Stimulated activated CD8-positive, alpha-beta memory T cell treated with anti-CD3 and anti-CD28 coated beads, Interleukin-4, amount 100 ng/mL, for 1 hour (primary cell): ENCODE measurements around the gene ROR1.

ENCODE experiments used
- DNase-seq, 2 donors: peaks; one replicate each; pipeline ENCODE4 v3.0.0-alpha.2; 2020; ENCODE audit warnings: low read depth in 2 of 2, low spot score in 1 of 2

ROR1 gene

DNA sequence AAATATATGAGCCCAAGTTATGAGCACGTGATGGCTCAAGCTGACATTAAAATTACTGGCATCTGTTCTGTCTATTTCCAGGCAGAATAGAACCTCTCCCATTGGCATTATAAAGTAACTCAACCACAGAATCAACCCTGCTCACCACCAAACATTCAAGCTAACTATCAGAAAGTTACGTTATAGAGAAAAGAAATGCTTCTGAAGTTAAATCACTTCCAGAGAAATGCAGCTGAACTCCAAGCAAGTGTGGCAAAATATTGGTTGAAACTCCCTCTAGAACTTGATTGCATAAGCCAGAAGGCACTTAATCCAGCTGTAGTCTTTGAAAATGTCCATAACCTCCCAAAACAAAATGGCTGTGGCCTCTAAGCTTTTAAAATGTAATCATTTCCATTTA is 393.4 kb downstream of the ROR1 start:
- no peak for DNase-seq

DNA sequence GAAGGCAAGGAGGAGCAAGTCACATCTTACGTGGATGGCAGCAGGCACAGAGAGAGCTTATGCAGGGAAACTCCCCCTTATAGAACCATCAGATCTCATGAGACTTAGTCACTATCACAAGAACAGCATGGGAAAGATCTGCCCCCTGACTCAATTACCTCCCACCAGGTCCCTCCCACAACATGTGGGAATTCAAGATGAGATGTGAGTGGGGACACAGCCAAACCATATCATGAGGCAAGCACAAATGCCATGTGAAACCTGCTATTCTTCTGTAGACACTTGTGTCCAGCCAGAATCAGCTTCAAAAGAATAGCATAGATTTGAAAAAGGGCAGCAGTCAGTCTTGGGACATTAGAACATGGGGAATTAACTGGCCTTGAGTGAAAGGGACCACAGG is 397.4 kb downstream of the ROR1 start:
- DNase-seq = no peak

- DNase-seq = no peak
These were observed 398.0 kb downstream of the ROR1 start for GRCh38 chr1:64171797-64172281.

DNA sequence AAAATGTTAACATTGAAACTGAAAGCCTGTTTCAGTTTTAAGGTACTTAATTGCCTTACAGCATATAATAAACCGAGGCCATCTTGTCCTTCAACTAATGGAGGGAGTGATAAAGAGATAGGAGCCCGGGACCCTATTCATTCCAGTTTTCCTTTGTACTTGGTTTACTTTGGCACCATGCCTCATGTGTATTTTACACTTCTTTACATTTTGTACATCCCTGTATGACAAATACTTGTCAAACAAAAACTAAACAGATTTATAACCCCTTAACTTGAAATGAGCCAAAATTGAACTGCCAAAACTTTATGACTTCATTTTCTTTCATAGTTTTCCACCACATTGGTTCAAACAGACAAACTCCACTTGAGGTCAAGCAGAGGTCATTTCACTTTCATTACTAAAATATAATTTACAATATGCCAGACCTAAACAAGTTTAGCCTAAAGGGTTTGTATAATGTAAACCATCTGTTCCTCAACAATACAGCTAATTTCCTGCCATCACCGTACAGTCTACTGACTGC is 398.7 kb downstream of the ROR1 start:
- DNase-seq = no peak

DNA sequence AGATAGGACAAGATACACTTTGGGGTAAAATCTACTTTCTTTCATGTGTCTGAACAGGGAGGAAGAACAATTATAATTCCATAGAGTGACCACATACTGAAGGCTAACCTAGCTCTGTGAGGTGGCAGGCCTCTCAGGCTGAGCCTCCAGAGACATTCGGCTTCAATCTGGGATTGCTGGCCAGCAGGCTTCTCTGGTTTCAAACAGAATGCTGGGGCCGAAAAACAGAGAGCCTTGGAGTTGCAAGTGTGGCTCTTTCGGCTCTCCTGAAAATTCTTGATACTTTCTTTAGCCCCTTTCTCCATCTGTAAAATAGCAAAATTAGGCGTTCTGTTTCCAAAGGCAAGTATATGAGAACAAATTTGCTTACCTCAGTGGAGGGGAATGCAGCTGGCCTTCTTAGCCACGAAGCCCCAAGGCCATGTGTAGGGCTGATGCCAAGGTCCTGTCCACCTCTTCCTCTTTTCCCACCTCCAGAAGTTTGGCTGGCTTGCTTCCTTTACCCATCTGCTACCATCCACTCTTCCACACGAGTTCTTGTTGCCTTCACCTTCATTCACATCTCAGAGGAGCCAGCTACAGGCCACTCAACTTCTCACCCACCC is 399.6 kb downstream of the ROR1 start:
- no peak for DNase-seq

DNA sequence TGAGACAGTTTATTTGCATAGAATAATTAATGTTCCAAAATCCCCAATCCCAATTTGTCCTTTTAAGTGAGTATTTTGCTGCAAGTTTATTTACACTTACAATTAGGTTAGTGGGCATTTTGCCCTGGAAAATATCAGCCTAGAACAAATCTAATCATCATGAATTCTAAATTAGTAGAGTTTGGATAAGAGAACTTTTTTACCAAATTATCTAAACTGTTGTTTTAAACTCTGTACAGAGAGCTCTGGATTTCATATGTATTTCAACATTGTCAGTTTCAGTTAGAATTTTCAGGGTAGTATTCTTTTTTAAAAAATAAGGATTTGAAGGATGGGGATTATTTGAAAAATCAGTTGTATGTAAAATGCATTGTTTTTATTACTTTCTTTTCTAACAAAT is 401.8 kb downstream of the ROR1 start:
- DNase-seq = no peak

DNA sequence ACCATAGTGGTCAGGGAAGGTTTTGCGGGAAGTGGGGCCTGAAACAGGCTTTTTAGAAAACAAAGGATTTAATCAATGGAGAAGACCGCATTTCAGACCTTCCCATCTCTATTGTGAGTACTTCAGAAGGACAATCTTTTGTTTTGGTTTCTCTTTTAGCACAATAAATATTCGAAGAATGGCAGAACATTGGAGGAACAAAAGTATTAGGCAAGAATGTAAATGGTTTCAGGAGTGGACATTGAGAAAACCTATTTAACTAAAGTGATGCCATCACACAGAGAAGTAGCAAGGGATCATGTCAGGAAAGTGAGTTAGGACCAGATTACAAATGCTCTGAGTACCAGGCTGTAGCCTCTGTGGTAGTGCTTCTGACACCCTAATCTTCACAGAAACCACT is 402.8 kb downstream of the ROR1 start:
- DNase-seq = no peak

- no peak for DNase-seq
These were observed 405.8 kb downstream of the ROR1 start for GRCh38 chr1:64179588-64179987.

- no peak for DNase-seq
These were observed 408.4 kb downstream of the ROR1 start for GRCh38 chr1:64182207-64182606.

- DNase-seq = no peak
These were observed 409.7 kb downstream of the ROR1 start for GRCh38 chr1:64183395-64184002.

DNA sequence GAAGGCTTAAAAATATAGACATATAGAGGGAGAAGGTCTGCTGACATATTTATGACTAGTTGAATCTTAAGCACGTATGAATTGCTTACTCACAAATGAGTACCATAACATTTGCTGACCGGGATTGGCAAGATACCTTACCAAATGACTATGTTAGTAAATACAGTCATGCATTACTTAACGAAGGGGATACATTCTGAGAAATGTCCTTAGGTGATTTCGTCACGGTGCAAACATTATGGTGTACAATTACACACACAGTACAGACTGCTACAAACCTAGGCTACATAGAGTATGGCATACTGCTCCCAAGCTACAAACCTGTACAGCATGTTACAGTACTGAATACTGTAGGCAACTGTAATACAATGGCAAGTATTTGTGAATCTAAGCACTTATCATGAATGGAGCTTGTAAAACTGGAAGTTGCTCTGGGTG is 410.2 kb downstream of the ROR1 start:
- no peak for DNase-seq

- DNase-seq = no peak
These were observed 412.5 kb downstream of the ROR1 start for GRCh38 chr1:64186138-64186897.

GRCh38 chr1:64186898-64187280 is 413.1 kb downstream of the ROR1 start:
- no peak for DNase-seq

DNA sequence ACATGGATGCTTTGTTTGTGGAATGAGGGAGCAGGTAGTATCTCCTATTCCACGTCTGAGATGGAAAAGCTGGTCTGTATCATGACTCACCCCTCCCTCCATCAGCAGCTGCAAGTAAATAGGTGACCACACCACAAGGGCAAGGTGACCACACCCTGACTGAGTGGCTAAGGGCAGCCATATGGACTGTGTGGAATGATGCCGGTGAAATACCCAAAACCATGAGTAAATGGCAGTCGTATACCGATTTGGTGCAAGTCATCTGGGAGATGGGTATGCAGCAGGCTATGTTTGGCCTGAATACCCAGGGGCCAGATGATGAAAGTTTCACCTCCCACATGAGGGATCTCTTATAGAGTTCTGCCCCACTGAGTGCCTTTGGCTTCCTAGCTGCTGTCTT is 413.8 kb downstream of the ROR1 start:
- no peak for DNase-seq

DNA sequence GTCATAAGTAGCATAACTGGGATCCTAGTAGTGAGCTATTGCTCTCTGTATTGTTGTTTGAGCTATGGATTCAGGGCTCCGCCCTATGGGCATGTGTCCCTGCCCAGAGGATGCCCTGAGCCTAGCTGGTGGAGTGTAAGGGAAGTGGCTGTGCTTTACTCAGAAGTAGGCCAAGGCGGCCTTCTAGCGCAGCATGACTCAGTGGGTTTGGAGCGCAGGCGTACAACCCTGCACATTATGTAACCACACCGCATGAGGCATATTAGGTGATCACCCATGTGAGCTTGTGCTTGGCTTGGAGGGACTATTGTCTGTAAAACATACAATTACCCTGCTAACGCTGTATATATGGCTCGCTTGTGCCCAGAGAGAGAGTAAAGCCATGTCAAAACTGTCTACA is 418.5 kb downstream of the ROR1 start:
- DNase-seq = no peak

DNA sequence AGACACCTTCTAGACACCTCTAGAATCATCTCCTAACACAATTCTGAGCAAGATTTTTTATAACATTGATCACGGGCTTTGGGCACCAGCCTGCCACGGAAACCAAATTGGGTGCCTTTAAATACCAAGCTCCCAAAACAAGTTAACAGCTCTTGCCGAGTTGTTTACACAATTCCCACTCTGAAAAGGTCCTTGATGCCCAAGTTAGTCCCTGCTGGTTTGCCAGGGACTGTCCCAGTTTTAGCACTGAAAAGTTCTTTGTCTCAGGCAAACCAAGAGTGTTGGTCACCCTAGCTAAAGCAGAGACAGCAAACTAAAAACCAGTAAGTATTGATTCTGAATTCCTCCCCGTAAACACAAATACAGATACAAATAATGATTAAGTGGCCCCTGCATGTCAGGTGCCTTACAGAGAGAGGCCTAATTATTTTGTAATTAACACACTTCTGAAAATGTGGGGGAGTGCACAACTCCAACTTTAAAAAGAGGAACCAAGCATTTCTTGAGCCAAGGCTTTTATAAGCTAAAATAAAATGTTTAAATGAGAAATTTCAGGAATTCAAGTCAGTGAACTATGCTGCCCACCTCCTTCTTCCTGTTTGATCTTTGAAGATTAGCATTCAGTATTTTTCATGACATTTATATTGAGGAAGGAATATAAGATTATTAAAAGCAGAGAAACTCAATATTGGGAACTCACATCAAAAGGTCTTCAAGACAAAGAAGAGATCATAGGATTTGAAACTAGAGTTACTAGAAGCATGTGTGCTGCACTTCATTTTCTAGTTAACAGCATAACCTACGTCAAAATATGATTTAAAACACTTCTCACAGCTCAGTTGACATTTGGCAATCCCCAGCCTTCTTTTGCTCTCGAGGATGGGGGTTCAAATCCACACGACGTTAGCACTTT is 420.6 kb downstream of the ROR1 start:
- no peak for DNase-seq

GRCh38 chr1:64195081-64195395 is 421.2 kb downstream of the ROR1 start:
- no peak for DNase-seq

DNA sequence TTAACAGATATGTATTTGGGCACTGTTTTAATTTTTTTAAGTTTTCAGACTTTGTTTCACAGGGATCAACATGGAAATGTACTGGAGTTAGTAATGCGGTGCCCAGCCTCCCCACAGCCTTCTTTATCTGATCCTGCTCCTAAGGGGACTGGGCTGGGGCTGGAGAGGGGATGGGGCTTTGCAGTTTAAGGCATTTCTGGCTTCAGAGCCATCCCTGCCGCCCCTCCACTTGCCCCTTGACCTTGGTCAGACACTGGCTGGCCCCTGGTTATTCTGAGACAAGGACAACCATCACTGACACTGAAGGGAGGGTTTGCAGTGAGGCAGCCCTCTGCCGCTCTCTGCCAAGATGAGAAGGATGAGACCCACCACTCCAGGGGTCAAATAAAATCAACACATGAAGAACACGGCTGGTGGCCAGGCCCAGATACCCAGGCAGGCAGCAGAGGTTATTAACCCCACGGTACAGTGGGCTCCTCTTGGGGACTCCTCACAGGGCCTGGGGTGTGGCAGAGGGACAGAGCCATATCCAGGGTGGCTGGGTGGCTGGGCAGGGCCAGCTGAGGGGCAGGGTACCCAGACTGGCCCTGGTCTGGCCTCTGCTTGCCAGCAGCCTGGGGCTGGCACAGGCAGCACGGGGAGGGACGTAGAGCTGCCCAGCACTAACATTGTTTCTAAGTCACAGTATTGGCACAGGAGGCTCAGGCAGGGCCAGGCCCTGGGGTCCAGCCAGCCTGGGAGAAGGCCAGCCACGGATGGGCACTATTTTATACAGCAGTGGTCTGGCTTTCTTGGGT is 422.5 kb downstream of the ROR1 start:
- no peak for DNase-seq

GRCh38 chr1:64197076-64197475 is 423.3 kb downstream of the ROR1 start:
- DNase-seq = no peak

DNA sequence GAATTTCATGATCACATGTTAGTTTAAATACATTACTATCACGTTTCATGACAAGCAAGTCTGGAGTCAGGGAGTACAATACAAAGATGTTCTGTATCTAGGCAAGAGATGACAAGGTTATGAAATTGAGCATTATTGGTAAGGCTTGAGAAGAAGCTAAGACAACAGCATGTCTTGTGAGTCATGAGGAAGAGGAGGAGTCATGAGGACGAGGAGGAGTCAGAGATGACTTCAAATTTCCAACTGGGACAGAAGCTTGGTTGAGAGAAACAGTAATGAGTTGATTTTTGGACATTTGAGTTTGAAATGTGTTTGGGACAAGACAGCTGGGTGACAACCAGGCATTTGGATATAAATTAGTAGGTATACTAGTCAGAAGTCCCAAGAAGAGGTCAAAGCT is 425.3 kb downstream of the ROR1 start:
- DNase-seq = no peak

DNA sequence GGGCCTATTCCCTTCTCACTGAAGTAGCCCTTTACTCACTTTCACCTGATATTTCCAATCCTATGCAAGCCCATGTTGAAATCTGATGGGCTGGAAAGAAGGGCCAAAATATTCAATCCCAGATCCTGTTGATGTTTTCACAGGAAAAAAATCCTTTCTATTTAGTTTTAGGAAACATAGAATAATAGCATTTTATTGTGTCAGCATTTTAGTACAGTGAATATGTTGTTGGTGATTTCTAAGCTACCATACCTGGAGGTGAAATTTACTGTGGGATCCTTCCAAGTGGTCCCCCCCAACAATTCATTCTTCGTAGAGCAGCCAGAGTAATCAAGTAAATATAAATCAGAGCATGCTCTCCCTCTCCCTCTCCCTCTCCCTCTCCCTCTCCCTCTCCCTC is 426.2 kb downstream of the ROR1 start:
- DNase-seq = no peak
